Psoas muscle (tissue), 8 donors: Measurements from ENCODE around the gene FGF14. TPM values are rescaled to one million over a fixed set of nuclear protein-coding genes. Genes with fewer than 3 reads are reported as not detected.

Experiments used
- ATAC-seq, 4 donors: fragments of 200-7000 bp; cut with Tn5 transposase; one replicate each; pipeline ENCODE4 v1.9.1; 2020; ENCODE audit warnings: moderate library complexity in 3 of 4, mild to moderate bottlenecking in 2 of 4
- DNase-seq, 2 donors: peaks; one replicate each; pipeline ENCODE4 v3.0.0-alpha.2; 2020
- H3K27ac ChIP-seq: fragments of 200-600 bp; one replicate; pipeline ENCODE4 v1.8.0; 2022
- H3K27me3 ChIP-seq, 3 donors: fragments of 200-600 bp in 1 of 3; one replicate each; pipeline versions ENCODE4 v1.6.1 to v1.8.0; 2013 to 2022; ENCODE audit warnings: low read length in 2 of 3, mild to moderate bottlenecking in 2 of 3, moderate library complexity in 1 of 3; ENCODE audit not compliant: insufficient read depth in 3 of 3
- H3K36me3 ChIP-seq, 2 donors: fragments of 200-600 bp in 1 of 2; one replicate each; pipeline versions ENCODE4 v1.6.1 to v1.8.0; 2013 to 2022; ENCODE audit warnings: low read depth in 1 of 2, mild to moderate bottlenecking in 1 of 2, moderate library complexity in 1 of 2; ENCODE audit not compliant: insufficient read depth in 1 of 2
- H3K4me1 ChIP-seq: fragments of 200-600 bp; one replicate; pipeline ENCODE4 v1.8.0; 2022
- H3K4me3 ChIP-seq: fragments of 200-600 bp; one replicate; pipeline ENCODE4 v1.8.0; 2022; ENCODE audit warnings: mild to moderate bottlenecking
- H3K9me3 ChIP-seq: fragments of 200-600 bp; one replicate; pipeline ENCODE4 v1.8.0; 2022
- WGBS, 3 donors: extraction: QIAGEN DNeasy Blood & Tissue Kit; methylation state at CpG; one replicate each; pipeline versions ENCODE4 v1.1.6 to v1.1.7; 2013; 5-methylcytosine and 5-hydroxymethylcytosine counted together
- intact Hi-C, 2 donors: fragments of 100-400 bp; cut with DNase I; formaldehyde crosslinking; loops; one replicate each; pipeline versions ENCODE4 v1.11.0 to v1.14.2; 2022
- long read RNA-seq, 2 donors: library from polyadenylated mRNA; unstranded; transcript quantifications; one replicate each; pipeline ENCODE4 v2.0.0, GENCODE V29; 2021
- polyA plus RNA-seq, 3 donors: library from polyadenylated mRNA; stranded (reverse); fragments of 200-250 nt; gene quantifications; one replicate each; pipeline ENCODE4 v1.2.3, GENCODE V29; 2013
- total RNA-seq, 4 donors: library from RNA; stranded (reverse); fragmentation: NEBNext Ultra II Directional in 2 of 4; extraction: Animal tissue kit (Norgen Biotek cat#: 25700) in 2 of 4; gene quantifications; one replicate each; pipeline versions ENCODE4 v1.2.1 to v1.2.4, GENCODE V29; 2021 to 2023
- TF ChIP-seq, protein P1 (sequence below): fragments of 200-600 bp; IDR thresholded peaks from one replicate; pipeline ENCODE4 v1.8.0; 2022; ENCODE audit warnings: antibody characterized with exemption
- donor health status: healthy with polysubstance abuse.
- donor health status: DM: no; HTN: no; CAD: no; lungs with moderate emphysema.
- donor health status: Bipolar disorder and iron deficiency.
- donor health status: healthy.
- donor health status: DM: yes; HTN: yes; CAD: no.
- donor health status: DM: no; HTN: no; CAD: no.
- donor health status: DM: no; HTN: no; CAD: no.
- donor health status: DM: yes; HTN: yes; CAD: no.

The FGF14 gene
- total RNA-seq (under 1 TPM in 1 of 4 donors, not detected in 3; 0.02 TPM), polyA plus RNA-seq (under 1 TPM in 2 of 3 donors, not detected in 1; 0.01 to 0.05 TPM)
- long read RNA-seq, donor 1 = 0 reads
- long read RNA-seq, donor 2 = 0 reads

GRCh38 chr13:102401766-102402165 is at the start of gene FGF14:
Gene FGF14, minus strand, starts transcription at chr13:102402048.
- no peak for DNase-seq
- Histone ChIP-seq H3K9me3 (no peaks in the 10 kb centered on the region), H3K4me1 (peaks cover 7% of the 10 kb centered on the region), H3K27me3 (peaks cover 2 to 43% (median 11%) of the 10 kb centered on the region in 3 donors), H3K36me3 (no peaks in the 10 kb centered on the region), H3K4me3 (peak within 1 kb of the TSS; percentile 61), H3K27ac (no peak within 1 kb of the TSS)
- TF ChIP-seq, protein P1, sequence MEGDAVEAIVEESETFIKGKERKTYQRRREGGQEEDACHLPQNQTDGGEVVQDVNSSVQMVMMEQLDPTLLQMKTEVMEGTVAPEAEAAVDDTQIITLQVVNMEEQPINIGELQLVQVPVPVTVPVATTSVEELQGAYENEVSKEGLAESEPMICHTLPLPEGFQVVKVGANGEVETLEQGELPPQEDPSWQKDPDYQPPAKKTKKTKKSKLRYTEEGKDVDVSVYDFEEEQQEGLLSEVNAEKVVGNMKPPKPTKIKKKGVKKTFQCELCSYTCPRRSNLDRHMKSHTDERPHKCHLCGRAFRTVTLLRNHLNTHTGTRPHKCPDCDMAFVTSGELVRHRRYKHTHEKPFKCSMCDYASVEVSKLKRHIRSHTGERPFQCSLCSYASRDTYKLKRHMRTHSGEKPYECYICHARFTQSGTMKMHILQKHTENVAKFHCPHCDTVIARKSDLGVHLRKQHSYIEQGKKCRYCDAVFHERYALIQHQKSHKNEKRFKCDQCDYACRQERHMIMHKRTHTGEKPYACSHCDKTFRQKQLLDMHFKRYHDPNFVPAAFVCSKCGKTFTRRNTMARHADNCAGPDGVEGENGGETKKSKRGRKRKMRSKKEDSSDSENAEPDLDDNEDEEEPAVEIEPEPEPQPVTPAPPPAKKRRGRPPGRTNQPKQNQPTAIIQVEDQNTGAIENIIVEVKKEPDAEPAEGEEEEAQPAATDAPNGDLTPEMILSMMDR = no peak
- ATAC-seq = no peak
- intact Hi-C loops = no loop called here
- WGBS, 3 donors = 5 to 6% (median 6%) methylated on average over 6 of the region's 6 CpGs

GRCh38 chr13:102443249-102443648 is 41.4 kb upstream of the FGF14 start:
- intact Hi-C loops = no loop called here
- no peaks in the 10 kb centered on the region for H3K36me3 ChIP-seq
- WGBS, 3 donors = 42 to 80% (median 71%) methylated on average over 1 of the region's 1 CpG

GRCh38 chr13:102441085-102441484 is 39.2 kb upstream of the FGF14 start:
- no peak for ATAC-seq
- Histone ChIP-seq H3K27me3 (no peaks in the 10 kb centered on the region), H3K9me3 (no peaks in the 10 kb centered on the region), H3K36me3 (no peaks in the 10 kb centered on the region), H3K4me3 (no peak overlapping the region), H3K27ac (no peak overlapping the region), H3K4me1 (no peaks in the 10 kb centered on the region)
- no peak for DNase-seq
- intact Hi-C loops = no loop called here
- TF ChIP-seq, protein P1 = no peak

More at GRCh38 chr13:102443249-102443648, 41.4 kb upstream of the FGF14 start:
- no peaks in the 10 kb centered on the region for H3K4me1 ChIP-seq
- TF ChIP-seq, protein P1 = no peak
- DNase-seq (no peak), ATAC-seq (no peak)
- H3K27me3 ChIP-seq = no peaks in the 10 kb centered on the region
- no peaks in the 10 kb centered on the region for H3K9me3 ChIP-seq
- no peak overlapping the region for H3K27ac ChIP-seq
- H3K4me3 ChIP-seq = no peak overlapping the region

DNA sequence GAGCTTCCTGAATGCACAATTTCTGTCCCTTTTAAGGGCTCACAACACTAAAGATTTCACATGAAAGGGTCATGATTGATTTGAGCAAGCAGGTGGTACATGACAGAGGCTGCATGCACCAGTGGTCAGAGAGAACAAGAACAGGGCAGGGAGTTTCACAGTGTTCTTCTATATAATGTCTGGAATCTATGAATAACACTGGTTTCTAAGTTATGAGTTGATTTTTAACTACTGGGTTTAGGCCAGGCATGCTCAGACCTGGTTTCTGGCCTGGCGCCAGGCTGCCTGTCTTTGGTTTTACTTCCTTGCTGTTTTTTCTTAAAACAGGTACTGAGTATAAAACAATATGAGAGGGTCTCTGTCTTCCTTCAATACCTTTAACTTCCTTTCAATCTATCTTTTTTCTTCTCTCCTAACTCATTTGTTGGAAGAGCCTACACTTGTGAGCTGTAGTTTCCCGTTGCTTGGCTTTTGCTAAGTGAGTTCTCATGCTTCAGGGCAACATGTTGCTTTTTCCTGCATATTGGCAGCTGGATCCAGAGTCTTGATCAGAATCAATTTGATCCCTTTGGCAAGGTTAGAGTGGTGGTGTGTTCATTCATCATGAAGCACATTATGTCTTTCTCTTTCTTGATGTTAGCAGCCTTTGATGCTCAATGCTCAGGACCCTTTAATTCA is 38.5 kb upstream of the FGF14 start:
- no peaks in the 10 kb centered on the region for H3K27me3 ChIP-seq
- H3K4me3 ChIP-seq = no peak overlapping the region
- intact Hi-C loops = no loop called here
- no peaks in the 10 kb centered on the region for H3K4me1 ChIP-seq
- DNase-seq (no peak), ATAC-seq (no peak)
- H3K36me3 ChIP-seq = no peaks in the 10 kb centered on the region
- no peaks in the 10 kb centered on the region for H3K9me3 ChIP-seq
- TF ChIP-seq, protein P1 = no peak
- no peak overlapping the region for H3K27ac ChIP-seq
- WGBS, 3 donors = 46 to 70% (median 53%) methylated on average over 2 of the region's 2 CpGs

- TF ChIP-seq, protein P1 = no peak
- Histone ChIP-seq H3K27ac (no peak overlapping the region), H3K27me3 (no peaks in the 10 kb centered on the region), H3K4me3 (no peak overlapping the region), H3K36me3 (no peaks in the 10 kb centered on the region), H3K9me3 (peaks cover 19% of the 10 kb centered on the region), H3K4me1 (no peaks in the 10 kb centered on the region)
- no peak for ATAC-seq
- WGBS, 3 donors = 60 to 73% (median 70%) methylated on average over 2 of the region's 2 CpGs
- intact Hi-C loops = no loop called here
- no peak for DNase-seq
Observed at GRCh38 chr13:102422690-102423089, 20.8 kb upstream of the FGF14 start.
